GM23248 (cell line): Measurements from ENCODE around the gene SLC12A9.

ENCODE experiments used
- EZH2 ChIP-seq: fragments of 200-600 bp; sonication (generic); IDR thresholded peaks from 2 replicates; pipeline ENCODE4 v1.6.1; 2018; ENCODE audit warnings: antibody characterized with exemption, mild to moderate bottlenecking; ENCODE audit not compliant: insufficient read depth, poor library complexity, severe bottlenecking
- EZH2phosphoT487 ChIP-seq: fragments of 200-600 bp; sonication (generic); IDR thresholded peaks from 2 replicates; pipeline ENCODE4 v1.6.1; 2018; ENCODE audit warnings: antibody characterized with exemption, moderate library complexity, mild to moderate bottlenecking, low read depth; ENCODE audit not compliant: insufficient read depth

- no peak for TF ChIP-seq EZH2
- TF ChIP-seq EZH2phosphoT487, result no peak
Observed at GRCh38 chr7:100886936-100887515, 34.5 kb downstream of the SLC12A9 start.
